ENCODE data around the gene MCAT.

GRCh38 chr22:43100225-43100624 is 43.0 kb downstream of the MCAT start:
- no peak for TF ChIP-seq CTCF (IDR thresholded peaks at IDR 0.05; ENCODE audit: insufficient read depth, low read length)
- TF ChIP-seq POLR2AphosphoS5 (IDR thresholded peaks at IDR 0.05; ENCODE audit: low read depth) = no peak
- TF ChIP-seq, protein P1, sequence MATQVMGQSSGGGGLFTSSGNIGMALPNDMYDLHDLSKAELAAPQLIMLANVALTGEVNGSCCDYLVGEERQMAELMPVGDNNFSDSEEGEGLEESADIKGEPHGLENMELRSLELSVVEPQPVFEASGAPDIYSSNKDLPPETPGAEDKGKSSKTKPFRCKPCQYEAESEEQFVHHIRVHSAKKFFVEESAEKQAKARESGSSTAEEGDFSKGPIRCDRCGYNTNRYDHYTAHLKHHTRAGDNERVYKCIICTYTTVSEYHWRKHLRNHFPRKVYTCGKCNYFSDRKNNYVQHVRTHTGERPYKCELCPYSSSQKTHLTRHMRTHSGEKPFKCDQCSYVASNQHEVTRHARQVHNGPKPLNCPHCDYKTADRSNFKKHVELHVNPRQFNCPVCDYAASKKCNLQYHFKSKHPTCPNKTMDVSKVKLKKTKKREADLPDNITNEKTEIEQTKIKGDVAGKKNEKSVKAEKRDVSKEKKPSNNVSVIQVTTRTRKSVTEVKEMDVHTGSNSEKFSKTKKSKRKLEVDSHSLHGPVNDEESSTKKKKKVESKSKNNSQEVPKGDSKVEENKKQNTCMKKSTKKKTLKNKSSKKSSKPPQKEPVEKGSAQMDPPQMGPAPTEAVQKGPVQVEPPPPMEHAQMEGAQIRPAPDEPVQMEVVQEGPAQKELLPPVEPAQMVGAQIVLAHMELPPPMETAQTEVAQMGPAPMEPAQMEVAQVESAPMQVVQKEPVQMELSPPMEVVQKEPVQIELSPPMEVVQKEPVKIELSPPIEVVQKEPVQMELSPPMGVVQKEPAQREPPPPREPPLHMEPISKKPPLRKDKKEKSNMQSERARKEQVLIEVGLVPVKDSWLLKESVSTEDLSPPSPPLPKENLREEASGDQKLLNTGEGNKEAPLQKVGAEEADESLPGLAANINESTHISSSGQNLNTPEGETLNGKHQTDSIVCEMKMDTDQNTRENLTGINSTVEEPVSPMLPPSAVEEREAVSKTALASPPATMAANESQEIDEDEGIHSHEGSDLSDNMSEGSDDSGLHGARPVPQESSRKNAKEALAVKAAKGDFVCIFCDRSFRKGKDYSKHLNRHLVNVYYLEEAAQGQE (IDR thresholded peaks at IDR 0.05; ENCODE audit: insufficient replicate concordance, low read depth) = no peak

All from HL-60 (cell line).